Measurements from ENCODE around the gene KIF20B.

The KIF20B gene

DNA sequence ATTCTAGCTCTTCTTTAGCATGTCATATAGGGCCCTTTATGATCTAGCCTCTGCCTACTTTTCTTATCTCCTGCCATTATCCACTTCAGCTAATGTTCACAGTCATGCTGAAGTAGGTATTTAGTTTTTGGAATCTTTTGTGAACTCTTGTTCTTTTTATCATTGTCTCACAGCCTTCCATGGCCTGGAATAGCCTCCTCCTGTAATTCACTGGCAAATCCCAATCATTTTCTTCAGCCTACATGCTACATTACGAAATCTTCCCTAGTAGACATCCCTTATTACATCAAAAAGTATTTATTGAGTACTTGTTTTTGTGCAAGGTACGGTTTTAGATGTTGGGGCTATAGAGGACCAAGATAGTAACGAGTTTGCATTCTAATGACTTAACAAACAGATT is 3.4 kb upstream of the KIF20B start:
- CTCF ChIA-PET: interaction anchor here (2.4 kb wide), 1 partner anchor 35 kb away, joined by 6 read pairs; no protein-coding TSS in a partner anchor
- no peak for TF ChIP-seq CTCF (IDR thresholded peaks at IDR 0.05; ENCODE audit: control extremely low read depth, extremely low read depth, low read depth, missing control alignments)
- no peak for DNase-seq (ENCODE audit: extremely low spot score)
- POLR2A ChIA-PET: no interaction called here

- CTCF ChIA-PET: interaction anchor here (2.4 kb wide), 1 partner anchor 37 kb away, joined by 6 read pairs; no protein-coding TSS in a partner anchor
- DNase-seq (ENCODE audit: extremely low spot score): no peak
- TF ChIP-seq CTCF (IDR thresholded peaks at IDR 0.05; ENCODE audit: control extremely low read depth, extremely low read depth, low read depth, missing control alignments): no peak
- POLR2A ChIA-PET: no interaction called here
Observed at GRCh38 chr10:89699581-89700064, 1.8 kb upstream of the KIF20B start.

- POLR2A ChIA-PET: interaction anchor here (0.6 to 1.4 kb wide), 3 partner anchors 42 to 919 kb away, joined by 4 to 12 read pairs (median 6); no protein-coding TSS in a partner anchor
- CTCF ChIA-PET: interaction anchor here (0.7 to 1.8 kb wide), 14 partner anchors 10 to 70 kb away, joined by 3 to 7 read pairs (median 4); no protein-coding TSS in a partner anchor
- TF ChIP-seq CTCF (IDR thresholded peaks at IDR 0.05; ENCODE audit: control extremely low read depth, extremely low read depth, low read depth, missing control alignments): no peak
- DNase-seq (ENCODE audit: extremely low spot score): no peak
Observed at GRCh38 chr10:89700923-89701241, 508 bp upstream of the KIF20B start.

GRCh38 chr10:89702121-89702480 is 711 bp downstream of the KIF20B start:
- no peak for TF ChIP-seq CTCF (IDR thresholded peaks at IDR 0.05; ENCODE audit: control extremely low read depth, extremely low read depth, low read depth, missing control alignments)
- CTCF ChIA-PET: interaction anchor here (1.2 to 1.8 kb wide), 6 partner anchors 11 to 76 kb away, joined by 3 to 7 read pairs (median 5); no protein-coding TSS in a partner anchor
- POLR2A ChIA-PET: interaction anchor here (1.4 kb wide), 2 partner anchors 43 to 58 kb away, joined by 6 to 12 read pairs; no protein-coding TSS in a partner anchor
- DNase-seq (ENCODE audit: extremely low spot score): no peak

DNA sequence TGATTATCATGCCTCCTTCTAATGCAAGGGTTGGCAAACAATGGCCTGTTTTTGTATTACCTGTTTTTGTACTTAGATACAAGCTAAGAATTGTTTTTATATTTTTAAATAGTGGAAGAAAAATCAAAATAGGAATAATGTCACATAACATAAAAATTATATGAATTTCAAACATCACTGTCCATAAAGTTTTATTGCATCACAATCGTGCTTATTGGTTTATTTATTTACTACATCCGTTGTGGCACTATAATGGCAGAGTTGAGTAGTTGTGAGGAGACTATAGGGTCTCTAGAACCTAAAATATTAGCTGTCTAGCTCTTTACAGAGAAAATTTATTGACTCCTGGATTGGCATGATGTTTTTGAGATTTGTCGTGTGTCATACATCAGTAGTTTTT is 4.1 kb downstream of the KIF20B start:
- POLR2A ChIA-PET: no interaction called here
- TF ChIP-seq CTCF (IDR thresholded peaks at IDR 0.05; ENCODE audit: control extremely low read depth, extremely low read depth, low read depth, missing control alignments): no peak

GRCh38 chr10:89706011-89706410 is 4.6 kb downstream of the KIF20B start:
- no peak for TF ChIP-seq CTCF (IDR thresholded peaks at IDR 0.05; ENCODE audit: control extremely low read depth, extremely low read depth, low read depth, missing control alignments)
- ChIA-PET CTCF (interaction anchor here (1.5 kb wide), 1 partner anchor 9 kb away, joined by 4 read pairs; no protein-coding TSS in a partner anchor), POLR2A (no interaction called here)
- DNase-seq (ENCODE audit: extremely low spot score): no peak

More for the DNA sequence above, 4.1 kb downstream of the KIF20B start:
- DNase-seq (ENCODE audit: extremely low spot score): no peak
- CTCF ChIA-PET: interaction anchor here (0.9 to 1.5 kb wide), 2 partner anchors 10 to 16 kb away, joined by 3 to 4 read pairs; no protein-coding TSS in a partner anchor

Measured in GM10248 (cell line).